OCI-LY7 (cell line): ENCODE measurements around the gene ZNF644.

Experiments
- EZH2phosphoT487 ChIP-seq: fragments of 200-600 bp; sonication (generic); IDR thresholded peaks from 2 replicates; pipeline ENCODE4 v1.6.1; 2018; ENCODE audit warnings: low read depth, borderline replicate concordance, mild to moderate bottlenecking, mixed run types, antibody characterized with exemption, low read length, moderate library complexity, mixed read lengths
- TF ChIP-seq, protein P1 (sequence below): fragments of 200-600 bp; sonication (generic); conservative IDR thresholded peaks from 2 replicates; pipeline ENCODE4 v1.5.1; 2014; ENCODE audit warnings: mild to moderate bottlenecking, antibody characterized with exemption, low read length, moderate library complexity, mixed read lengths

DNA sequence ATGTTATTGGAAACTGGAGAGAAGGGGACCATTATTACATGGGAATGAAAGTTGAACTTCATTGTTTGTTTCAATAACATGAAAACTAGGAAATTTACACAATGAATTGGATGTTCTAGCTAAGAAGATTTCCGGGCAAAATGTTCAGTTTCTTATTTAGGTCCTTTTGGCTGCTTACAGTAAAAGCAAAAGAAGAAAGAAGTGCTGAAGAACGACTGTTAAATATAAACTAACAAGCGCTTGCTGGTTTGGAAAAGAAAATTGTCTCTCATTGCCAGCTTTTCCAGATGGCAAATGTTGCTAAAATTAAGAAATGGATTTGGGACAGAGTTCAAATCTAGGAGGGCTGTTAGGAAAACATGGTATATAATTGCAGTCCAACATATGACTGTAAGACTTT lies 139.6 kb downstream of the ZNF644 start:
- TF ChIP-seq, protein P1, sequence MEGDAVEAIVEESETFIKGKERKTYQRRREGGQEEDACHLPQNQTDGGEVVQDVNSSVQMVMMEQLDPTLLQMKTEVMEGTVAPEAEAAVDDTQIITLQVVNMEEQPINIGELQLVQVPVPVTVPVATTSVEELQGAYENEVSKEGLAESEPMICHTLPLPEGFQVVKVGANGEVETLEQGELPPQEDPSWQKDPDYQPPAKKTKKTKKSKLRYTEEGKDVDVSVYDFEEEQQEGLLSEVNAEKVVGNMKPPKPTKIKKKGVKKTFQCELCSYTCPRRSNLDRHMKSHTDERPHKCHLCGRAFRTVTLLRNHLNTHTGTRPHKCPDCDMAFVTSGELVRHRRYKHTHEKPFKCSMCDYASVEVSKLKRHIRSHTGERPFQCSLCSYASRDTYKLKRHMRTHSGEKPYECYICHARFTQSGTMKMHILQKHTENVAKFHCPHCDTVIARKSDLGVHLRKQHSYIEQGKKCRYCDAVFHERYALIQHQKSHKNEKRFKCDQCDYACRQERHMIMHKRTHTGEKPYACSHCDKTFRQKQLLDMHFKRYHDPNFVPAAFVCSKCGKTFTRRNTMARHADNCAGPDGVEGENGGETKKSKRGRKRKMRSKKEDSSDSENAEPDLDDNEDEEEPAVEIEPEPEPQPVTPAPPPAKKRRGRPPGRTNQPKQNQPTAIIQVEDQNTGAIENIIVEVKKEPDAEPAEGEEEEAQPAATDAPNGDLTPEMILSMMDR: no peak
- no peak for TF ChIP-seq EZH2phosphoT487
